ENCODE data around the gene EIF1.

- TF ChIP-seq CTCF (IDR thresholded peaks at IDR 0.05) = no peak
- no peak for TF ChIP-seq POLR2A (IDR thresholded peaks at IDR 0.05)
Measured at GRCh38 chr17:41731836-41732235, 43.2 kb downstream of the EIF1 start.
